IPS-20b (cell line): Measurements from ENCODE around the gene CADPS.

Experiments used
- H3K27ac ChIP-seq: one replicate; pipeline ENCODE4 v1.5.1; 2013; ENCODE audit warnings: low read length
- H3K27me3 ChIP-seq: 2 replicates; pipeline ENCODE4 v1.6.1; 2013; ENCODE audit warnings: mild to moderate bottlenecking, low read length, inconsistent platforms; ENCODE audit not compliant: insufficient read depth
- H3K36me3 ChIP-seq: 2 replicates; pipeline ENCODE4 v1.6.1; 2013; ENCODE audit warnings: low read depth, mild to moderate bottlenecking, inconsistent platforms, low read length, moderate library complexity; ENCODE audit not compliant: insufficient read depth
- H3K4me1 ChIP-seq: 2 replicates; pipeline ENCODE4 v1.6.1; 2013; ENCODE audit warnings: mild to moderate bottlenecking, control low read depth, inconsistent platforms, low read length, moderate library complexity; ENCODE audit not compliant: insufficient read depth
- H3K4me3 ChIP-seq: 2 replicates; pipeline ENCODE4 v1.5.1; 2013; ENCODE audit warnings: mild to moderate bottlenecking, low read length, inconsistent platforms
- H3K9ac ChIP-seq: 2 replicates; pipeline ENCODE4 v1.6.1; 2013; ENCODE audit warnings: low read depth, mild to moderate bottlenecking, inconsistent platforms, low read length, moderate library complexity
- H3K9me3 ChIP-seq: 2 replicates; pipeline ENCODE4 v1.6.1; 2013; ENCODE audit warnings: mild to moderate bottlenecking, low read depth, low read length, inconsistent platforms; ENCODE audit not compliant: insufficient read depth

Gene CADPS

GRCh38 chr3:62874711-62875557 lies at the start of gene CADPS:
CADPS (minus strand) TSS chr3:62875416; CDS start chr3:62875029, 387 bp downstream.
- peak within 1 kb of the TSS; percentile 86 for H3K4me3 ChIP-seq
- no peaks in the 10 kb centered on the region for H3K9me3 ChIP-seq
- no peaks in the 10 kb centered on the region for H3K36me3 ChIP-seq
- no peak within 1 kb of the TSS for H3K27ac ChIP-seq
- H3K27me3 ChIP-seq, result peaks cover 11% of the 10 kb centered on the region
- peak within 1 kb of the TSS; percentile 63; the same call in 1 of the 2 replicates for H3K9ac ChIP-seq
- peaks cover 5% of the 10 kb centered on the region; the same call in 1 of the 2 replicates for H3K4me1 ChIP-seq

DNA sequence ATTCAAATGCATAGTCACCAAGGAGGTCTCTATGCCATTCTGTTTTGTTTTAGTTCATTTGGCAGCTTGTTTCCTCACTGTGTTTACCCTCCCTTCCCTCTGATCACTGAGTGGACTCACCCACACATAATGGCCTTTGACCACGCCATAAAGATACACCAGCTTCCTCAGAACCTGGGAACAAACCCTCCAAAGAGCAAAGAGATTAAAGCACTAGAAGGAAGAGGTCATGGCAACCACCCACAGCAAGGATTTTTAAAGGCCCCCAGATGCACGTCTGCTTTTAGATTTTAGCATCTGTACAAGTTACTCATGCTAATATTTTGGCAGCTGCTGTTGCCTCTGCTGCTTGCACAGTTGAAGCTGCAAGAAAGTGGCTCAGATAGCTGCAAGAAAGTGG lies 47.9 kb upstream of the CADPS start:
- Histone ChIP-seq H3K27me3 (no peaks in the 10 kb centered on the region), H3K4me1 (peaks cover 3% of the 10 kb centered on the region; the same call in 1 of the 2 replicates), H3K4me3 (no peak overlapping the region), H3K9ac (no peak overlapping the region), H3K27ac (no peak overlapping the region), H3K36me3 (no peaks in the 10 kb centered on the region), H3K9me3 (no peaks in the 10 kb centered on the region)

DNA sequence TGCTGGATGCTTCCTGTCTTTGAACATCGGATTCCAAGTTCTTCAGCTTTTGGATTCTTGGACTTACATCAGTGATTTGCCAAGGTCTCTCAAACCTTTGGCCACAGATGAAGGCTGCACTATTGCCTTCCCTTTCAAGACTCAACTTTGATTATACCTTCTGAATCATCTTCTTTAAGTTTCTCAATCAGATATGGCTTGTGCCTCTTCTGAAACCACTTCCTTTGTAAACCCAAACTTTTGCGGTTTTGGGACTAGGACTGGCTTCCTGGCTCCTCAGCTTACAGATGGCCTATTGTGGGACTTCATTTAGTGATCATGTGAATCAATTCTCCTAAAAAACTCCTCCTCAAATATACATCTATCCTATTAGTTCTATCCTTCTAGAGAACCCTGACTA lies 47.1 kb upstream of the CADPS start:
- no peaks in the 10 kb centered on the region for H3K27me3 ChIP-seq
- H3K36me3 ChIP-seq, result no peaks in the 10 kb centered on the region
- H3K9me3 ChIP-seq, result no peaks in the 10 kb centered on the region
- H3K27ac ChIP-seq, result no peak overlapping the region
- H3K4me3 ChIP-seq, result no peak overlapping the region
- H3K9ac ChIP-seq, result no peak overlapping the region
- H3K4me1 ChIP-seq, result peaks cover 3% of the 10 kb centered on the region; the same call in 1 of the 2 replicates

DNA sequence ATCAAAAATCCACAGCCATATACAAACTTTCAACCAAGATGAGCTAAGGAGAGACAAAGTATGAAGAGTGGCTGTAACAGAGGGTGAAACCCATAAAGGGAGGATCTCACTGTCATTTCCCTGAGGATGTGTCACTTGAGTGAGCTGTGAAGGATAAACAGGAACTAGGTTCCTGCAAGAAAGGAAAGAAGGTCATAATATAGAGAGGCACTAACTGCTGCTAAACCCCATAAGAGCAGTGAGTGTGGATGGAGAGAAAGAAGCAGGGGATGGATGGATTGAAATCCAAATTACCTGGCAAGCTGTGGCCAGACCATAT lies 45.2 kb upstream of the CADPS start:
- Histone ChIP-seq H3K27ac (no peak overlapping the region), H3K9me3 (no peaks in the 10 kb centered on the region), H3K27me3 (no peaks in the 10 kb centered on the region), H3K36me3 (no peaks in the 10 kb centered on the region), H3K4me3 (no peak overlapping the region), H3K4me1 (peaks cover 3% of the 10 kb centered on the region; the same call in 1 of the 2 replicates), H3K9ac (no peak overlapping the region)

DNA sequence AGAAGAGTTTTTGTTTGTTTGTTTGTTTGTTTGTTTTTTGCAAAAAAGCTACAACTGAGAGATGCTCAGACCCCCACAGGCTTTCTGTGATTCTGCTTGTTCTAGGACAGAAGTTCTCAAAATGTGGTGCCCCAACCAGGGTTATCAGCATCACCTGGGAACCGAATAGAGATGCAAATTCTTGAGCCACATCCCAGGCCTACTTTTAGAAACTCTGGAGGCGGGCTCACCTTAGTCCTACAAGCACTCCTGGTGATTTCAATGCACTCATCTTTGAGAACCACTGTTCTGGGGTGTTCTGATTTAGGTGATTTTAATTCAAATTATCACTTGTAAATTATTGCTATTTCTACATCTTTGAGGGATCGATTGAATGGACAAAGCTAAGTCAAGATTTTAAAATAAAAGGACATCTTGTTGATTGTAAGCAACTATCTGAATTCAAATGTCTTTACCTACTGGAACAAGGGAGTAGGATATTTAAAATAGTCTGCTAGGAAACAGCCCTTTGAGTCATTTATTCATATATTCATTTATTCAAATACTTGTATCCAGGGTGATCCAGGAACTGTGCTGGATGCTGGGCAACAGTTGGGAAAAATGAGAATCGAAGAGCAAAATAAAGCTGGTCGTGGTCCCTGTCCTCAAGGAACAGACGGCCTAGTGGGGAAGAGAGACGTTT lies 44.7 kb upstream of the CADPS start:
- no peak overlapping the region for H3K4me3 ChIP-seq
- peaks cover 3% of the 10 kb centered on the region; the same call in 1 of the 2 replicates for H3K4me1 ChIP-seq
- no peaks in the 10 kb centered on the region for H3K27me3 ChIP-seq
- no peaks in the 10 kb centered on the region for H3K9me3 ChIP-seq
- H3K9ac ChIP-seq, result no peak overlapping the region
- H3K36me3 ChIP-seq, result no peaks in the 10 kb centered on the region
- H3K27ac ChIP-seq, result no peak overlapping the region

DNA sequence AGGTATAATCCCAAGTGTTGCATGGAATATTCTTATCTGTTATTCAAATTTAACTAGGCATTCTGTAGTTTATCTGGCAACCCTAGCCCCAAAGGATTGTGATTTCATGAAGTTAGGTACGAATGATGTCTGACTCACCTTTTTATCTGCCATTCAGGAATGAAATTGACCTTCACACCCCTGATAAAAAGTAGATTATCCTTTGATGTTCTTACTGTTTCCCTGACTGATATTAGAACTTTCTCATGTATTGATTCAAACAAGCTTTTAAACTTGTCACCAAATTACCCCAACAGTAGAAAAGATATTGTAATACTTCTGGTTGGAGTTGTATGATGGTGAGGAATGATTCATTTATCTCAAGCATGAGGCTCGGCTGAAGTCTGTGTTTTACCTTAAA lies 43.6 kb upstream of the CADPS start:
- no peaks in the 10 kb centered on the region for H3K36me3 ChIP-seq
- H3K4me3 ChIP-seq, result no peak overlapping the region
- no peak overlapping the region for H3K9ac ChIP-seq
- no peaks in the 10 kb centered on the region for H3K9me3 ChIP-seq
- H3K27me3 ChIP-seq, result no peaks in the 10 kb centered on the region
- H3K4me1 ChIP-seq, result peaks cover 3% of the 10 kb centered on the region; the same call in 1 of the 2 replicates
- no peak overlapping the region for H3K27ac ChIP-seq

GRCh38 chr3:62918131-62918530 lies 42.9 kb upstream of the CADPS start:
- H3K4me1 ChIP-seq, result peaks cover 3% of the 10 kb centered on the region; the same call in 1 of the 2 replicates
- H3K9me3 ChIP-seq, result no peaks in the 10 kb centered on the region
- no peak overlapping the region for H3K9ac ChIP-seq
- H3K27ac ChIP-seq, result no peak overlapping the region
- H3K27me3 ChIP-seq, result no peaks in the 10 kb centered on the region
- no peak overlapping the region for H3K4me3 ChIP-seq
- H3K36me3 ChIP-seq, result no peaks in the 10 kb centered on the region

GRCh38 chr3:62911526-62911925 lies 36.3 kb upstream of the CADPS start:
- Histone ChIP-seq H3K9ac (no peak overlapping the region), H3K36me3 (no peaks in the 10 kb centered on the region), H3K4me3 (no peak overlapping the region), H3K27ac (no peak overlapping the region), H3K27me3 (no peaks in the 10 kb centered on the region), H3K4me1 (peaks cover 7% of the 10 kb centered on the region), H3K9me3 (no peaks in the 10 kb centered on the region)

DNA sequence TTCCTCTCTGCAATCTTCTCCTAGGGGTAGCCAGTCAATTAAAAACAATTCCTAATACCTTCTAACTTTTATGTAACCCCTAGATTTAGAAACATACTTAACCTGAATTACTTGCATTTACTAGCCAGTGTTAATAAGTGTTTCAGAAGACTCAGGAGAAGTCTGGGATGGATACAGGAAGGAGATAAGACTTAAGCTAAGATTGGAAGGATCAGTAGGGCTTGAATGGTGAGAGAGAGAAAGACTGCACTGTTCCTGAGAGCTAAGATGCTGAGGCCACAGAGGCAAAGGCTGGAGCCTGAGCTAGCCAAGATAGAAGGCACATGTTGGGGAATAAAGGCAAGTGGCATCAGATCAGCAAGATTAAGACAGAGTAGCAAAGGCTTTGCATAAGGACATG lies 30.1 kb upstream of the CADPS start:
- H3K9me3 ChIP-seq, result no peaks in the 10 kb centered on the region
- H3K4me1 ChIP-seq, result no peaks in the 10 kb centered on the region
- no peaks in the 10 kb centered on the region for H3K36me3 ChIP-seq
- H3K27ac ChIP-seq, result no peak overlapping the region
- H3K27me3 ChIP-seq, result no peaks in the 10 kb centered on the region
- no peak overlapping the region for H3K9ac ChIP-seq
- no peak overlapping the region for H3K4me3 ChIP-seq

DNA sequence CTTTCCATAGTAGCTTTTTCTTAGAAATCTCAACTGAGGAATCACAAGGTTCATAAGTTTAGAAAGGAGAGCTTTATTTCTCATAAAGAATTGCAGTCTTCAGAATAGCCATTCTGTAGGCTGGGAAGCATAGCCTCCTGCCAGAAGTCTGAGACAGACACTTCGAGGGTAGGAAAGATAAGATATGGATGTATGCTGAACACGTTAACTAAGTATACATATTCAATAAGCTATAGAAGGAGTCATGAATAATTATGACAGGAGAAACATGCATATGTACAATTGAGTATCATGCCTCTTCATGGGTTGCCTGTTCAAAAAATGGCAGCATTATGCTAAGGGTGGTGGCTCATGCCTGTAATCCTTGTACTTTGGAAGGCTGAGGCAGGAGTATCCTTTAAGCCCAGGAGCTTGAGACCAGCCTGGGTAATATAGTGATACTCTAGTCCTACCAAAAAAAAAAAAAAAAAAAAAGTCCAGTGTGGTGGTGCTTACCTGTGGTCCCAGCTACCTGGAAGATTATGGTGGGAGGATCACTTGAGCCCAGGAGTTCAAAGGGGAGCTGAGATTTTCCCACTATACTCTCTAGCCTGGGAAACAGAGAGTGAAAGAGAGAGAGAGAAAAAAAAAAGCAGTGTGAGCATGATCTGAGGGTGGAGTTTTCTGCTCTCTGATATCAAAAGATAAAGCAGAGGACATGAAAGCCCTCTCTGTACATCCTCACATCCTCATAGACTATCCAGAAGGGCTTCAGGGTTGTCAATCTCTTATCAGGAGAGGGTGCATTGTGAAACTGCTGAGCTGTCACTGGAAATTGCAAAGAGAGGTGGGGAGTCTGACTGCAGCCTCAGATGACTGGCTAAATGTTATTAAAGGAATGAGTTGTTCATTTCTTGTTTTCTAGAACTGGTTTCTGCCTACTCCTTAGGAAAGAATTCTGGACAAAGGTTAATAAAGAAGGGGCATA lies 23.6 kb upstream of the CADPS start:
- H3K36me3 ChIP-seq, result no peaks in the 10 kb centered on the region
- no peak overlapping the region for H3K4me3 ChIP-seq
- H3K9ac ChIP-seq, result no peak overlapping the region
- no peaks in the 10 kb centered on the region for H3K4me1 ChIP-seq
- no peaks in the 10 kb centered on the region; the same call in 1 of the 2 replicates for H3K9me3 ChIP-seq
- no peaks in the 10 kb centered on the region for H3K27me3 ChIP-seq
- H3K27ac ChIP-seq, result no peak overlapping the region

DNA sequence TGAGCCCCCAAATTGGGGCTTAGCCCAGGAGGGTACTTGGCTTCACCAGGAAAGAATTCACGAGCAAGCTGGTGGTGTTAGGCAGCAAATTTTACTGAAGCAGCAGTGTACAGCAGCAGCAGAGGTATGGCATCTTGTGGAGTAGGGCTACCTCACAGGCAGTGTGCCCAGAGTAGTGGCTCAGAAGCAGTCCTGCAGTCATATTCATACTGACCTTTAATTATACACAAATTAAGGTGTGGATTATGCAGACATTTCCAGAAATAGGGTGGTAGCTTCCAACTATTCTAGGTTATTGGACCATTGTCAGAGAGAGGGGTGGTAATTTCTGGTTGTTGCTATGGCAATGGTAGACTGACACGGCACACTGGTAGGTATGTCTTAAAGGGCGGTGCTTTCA lies 20.7 kb upstream of the CADPS start:
- no peak overlapping the region for H3K27ac ChIP-seq
- H3K4me1 ChIP-seq, result no peaks in the 10 kb centered on the region
- H3K36me3 ChIP-seq, result no peaks in the 10 kb centered on the region
- H3K9me3 ChIP-seq, result no peaks in the 10 kb centered on the region; the same call in 1 of the 2 replicates
- no peaks in the 10 kb centered on the region for H3K27me3 ChIP-seq
- no peak overlapping the region for H3K9ac ChIP-seq
- H3K4me3 ChIP-seq, result no peak overlapping the region
